WTC11 (cell line): ENCODE measurements around the gene SSBP2. TPM values are rescaled to one million over a fixed set of nuclear protein-coding genes. Genes with fewer than 3 reads are reported as not detected.

ENCODE experiments used
- ATAC-seq: fragments of 200-7000 bp; cut with Tn5 transposase; 2 replicates; pipeline ENCODE4 v1.10.0; 2021; ENCODE audit warnings: mild to moderate bottlenecking, moderate library complexity
- CTCF ChIA-PET: fragments of 300-600 bp; sonication (Branson Sonifier 250); formaldehyde crosslinking; loops from one replicate; lab custom pipeline; 2021; ENCODE audit warnings: antibody characterized with exemption; lab: Charles Lee
- POLR2A ChIA-PET: fragments of 350-600 bp; sonication (Branson Sonifier 250); formaldehyde crosslinking; loops from one replicate; lab custom pipeline; 2021; ENCODE audit warnings: antibody characterized with exemption; lab: Charles Lee
- DNase-seq: peaks from one replicate; pipeline ENCODE4 v3.0.0; 2021; ENCODE audit warnings: low spot score
- H3K27ac Mint-ChIP-seq: 2 replicates; pipeline ENCODE4 v1.8.0; 2021; ENCODE audit warnings: mixed read lengths
- H3K27me3 Mint-ChIP-seq: 2 replicates; pipeline ENCODE4 v1.8.0; 2021; ENCODE audit warnings: low read depth, mild to moderate bottlenecking, moderate library complexity, mixed read lengths
- H3K36me3 Mint-ChIP-seq: 2 replicates; pipeline ENCODE4 v1.8.0; 2021; ENCODE audit warnings: mixed read lengths
- H3K4me1 Mint-ChIP-seq: 2 replicates; pipeline ENCODE4 v1.8.0; 2022; ENCODE audit warnings: mixed read lengths
- H3K4me3 Mint-ChIP-seq: 2 replicates; pipeline ENCODE4 v1.8.0; 2021; ENCODE audit warnings: mild to moderate bottlenecking, moderate library complexity, mixed read lengths
- H3K9me3 Mint-ChIP-seq: 2 replicates; pipeline ENCODE4 v1.8.0; 2021; ENCODE audit warnings: mixed read lengths
- ARID4B ChIP-seq: sonication (generic); formaldehyde crosslinking; IDR thresholded peaks from 2 replicates; pipeline ENCODE4 v1.8.0; 2023; ENCODE audit warnings: missing genetic modification reagents, mild to moderate bottlenecking, borderline replicate concordance
- FOXP1 ChIP-seq: sonication (generic); formaldehyde crosslinking; IDR thresholded peaks from 2 replicates; pipeline ENCODE4 v1.8.0; 2022; ENCODE audit warnings: missing genetic modification reagents, mild to moderate bottlenecking, moderate library complexity, borderline replicate concordance
- JUN ChIP-seq: sonication (generic); formaldehyde crosslinking; IDR thresholded peaks from 2 replicates; pipeline ENCODE4 v1.8.0; 2023; ENCODE audit warnings: mild to moderate bottlenecking, missing genetic modification reagents
- MAX ChIP-seq: sonication (generic); formaldehyde crosslinking; IDR thresholded peaks from 2 replicates; pipeline ENCODE4 v1.8.0; 2022; ENCODE audit warnings: mild to moderate bottlenecking, missing genetic modification reagents
- NR1H2 ChIP-seq: sonication (generic); formaldehyde crosslinking; IDR thresholded peaks from 2 replicates; pipeline ENCODE4 v1.9.0; 2021; ENCODE audit warnings: mild to moderate bottlenecking, moderate library complexity, missing genetic modification reagents
- PRDM15 ChIP-seq: sonication (generic); formaldehyde crosslinking; IDR thresholded peaks from 2 replicates; pipeline ENCODE4 v1.8.0; 2022; ENCODE audit warnings: missing genetic modification reagents
- TP53 ChIP-seq: sonication (generic); formaldehyde crosslinking; IDR thresholded peaks from 2 replicates; pipeline ENCODE4 v1.8.1; 2023; ENCODE audit warnings: mild to moderate bottlenecking, missing genetic modification reagents
- USF1 ChIP-seq: sonication (generic); formaldehyde crosslinking; IDR thresholded peaks from 2 replicates; pipeline ENCODE4 v1.8.0; 2022; ENCODE audit warnings: mild to moderate bottlenecking, missing genetic modification reagents
- ZNF121 ChIP-seq: sonication (generic); formaldehyde crosslinking; IDR thresholded peaks from 2 replicates; pipeline ENCODE4 v1.8.0; 2023; ENCODE audit warnings: missing genetic modification reagents
- total RNA-seq: library from RNA; stranded (reverse); gene quantifications from 3 replicates; pipeline ENCODE4 v1.2.3, GENCODE V29; 2021
- TF ChIP-seq, protein P1 (sequence below): sonication (generic); formaldehyde crosslinking; IDR thresholded peaks from 2 replicates; pipeline ENCODE4 v1.8.1; 2023; ENCODE audit warnings: mild to moderate bottlenecking, missing genetic modification reagents
- TF ChIP-seq, protein P2 (sequence below): sonication (generic); formaldehyde crosslinking; IDR thresholded peaks from 2 replicates; pipeline ENCODE4 v1.8.0; 2023; ENCODE audit warnings: missing genetic modification reagents
- TF ChIP-seq, protein P3 (sequence below): sonication (generic); formaldehyde crosslinking; IDR thresholded peaks from 2 replicates; pipeline ENCODE4 v1.8.0; 2022; ENCODE audit warnings: mild to moderate bottlenecking, missing genetic modification reagents

SSBP2 gene
- total RNA-seq, 1 experiment from 2014 or later: 24.9 TPM

DNA sequence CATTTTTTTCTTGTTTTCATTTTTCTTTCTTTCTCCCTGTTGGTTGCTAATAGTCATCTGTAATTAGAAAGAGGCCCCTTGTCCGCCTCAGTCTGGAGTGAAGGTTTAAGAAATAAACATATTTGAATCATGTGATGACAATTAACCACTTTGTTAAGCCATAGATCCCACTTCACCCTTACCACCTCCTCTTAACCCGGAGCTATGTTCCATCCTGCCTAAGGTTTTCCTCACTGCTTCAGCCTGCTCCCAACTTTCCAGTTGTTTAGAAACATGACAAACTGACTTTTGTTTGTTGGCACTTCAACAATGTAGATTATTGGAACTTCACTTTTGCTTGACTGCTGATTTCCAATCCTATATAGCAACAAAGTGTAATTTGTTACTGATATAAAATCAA is 37.4 kb upstream of the SSBP2 start (continued):
- TF ChIP-seq ARID4B (CRISPR knock-in tag): no peak
- no peak for TF ChIP-seq USF1

- Mint-ChIP-seq H3K27me3 (no peaks in the 10 kb centered on the region), H3K4me3 (no peak overlapping the region), H3K4me1 (peaks cover 28% of the 10 kb centered on the region), H3K36me3 (peaks cover 10% of the 10 kb centered on the region), H3K27ac (peak overlapping the region; percentile 96)
- DNase-seq (no peak), ATAC-seq (peak; percentile 76)
- ChIA-PET CTCF (interaction anchor here (0.7 to 1.6 kb wide), 3 partner anchors 50 to 64 kb away, joined by 3 to 5 read pairs (median 4); no protein-coding TSS in a partner anchor), POLR2A (interaction anchor here (0.6 to 1.3 kb wide), 4 partner anchors 36 to 394 kb away, joined by 4 to 10 read pairs (median 6); partner anchors contain the start of genes ACOT12 and SSBP2)
- no peak for TF ChIP-seq JUN (CRISPR knock-in tag)
- TF ChIP-seq, all 79 proteins: peak for 0
- peaks cover 9% of the 10 kb centered on the region for H3K9me3 Mint-ChIP-seq
Observed at GRCh38 chr5:81787474-81788242, 36.8 kb upstream of the SSBP2 start.

GRCh38 chr5:81786991-81787390 is 36.1 kb upstream of the SSBP2 start:
- Mint-ChIP-seq H3K27ac (peak overlapping the region; percentile 66), H3K4me3 (peak overlapping the region; percentile 12; the same call in 1 of the 2 replicates), H3K4me1 (peaks cover 28% of the 10 kb centered on the region), H3K27me3 (no peaks in the 10 kb centered on the region), H3K36me3 (peaks cover 10% of the 10 kb centered on the region), H3K9me3 (peaks cover 9% of the 10 kb centered on the region)
- DNase-seq (no peak), ATAC-seq (no peak)
- TF ChIP-seq ZNF121 (CRISPR knock-in tag): no peak
- no peak for TF ChIP-seq FOXP1 (CRISPR knock-in tag)
- TF ChIP-seq, protein P1, sequence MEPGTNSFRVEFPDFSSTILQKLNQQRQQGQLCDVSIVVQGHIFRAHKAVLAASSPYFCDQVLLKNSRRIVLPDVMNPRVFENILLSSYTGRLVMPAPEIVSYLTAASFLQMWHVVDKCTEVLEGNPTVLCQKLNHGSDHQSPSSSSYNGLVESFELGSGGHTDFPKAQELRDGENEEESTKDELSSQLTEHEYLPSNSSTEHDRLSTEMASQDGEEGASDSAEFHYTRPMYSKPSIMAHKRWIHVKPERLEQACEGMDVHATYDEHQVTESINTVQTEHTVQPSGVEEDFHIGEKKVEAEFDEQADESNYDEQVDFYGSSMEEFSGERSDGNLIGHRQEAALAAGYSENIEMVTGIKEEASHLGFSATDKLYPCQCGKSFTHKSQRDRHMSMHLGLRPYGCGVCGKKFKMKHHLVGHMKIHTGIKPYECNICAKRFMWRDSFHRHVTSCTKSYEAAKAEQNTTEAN (CRISPR knock-in tag): no peak
- TF ChIP-seq MAX (CRISPR knock-in tag): no peak
- TF ChIP-seq, protein P2, sequence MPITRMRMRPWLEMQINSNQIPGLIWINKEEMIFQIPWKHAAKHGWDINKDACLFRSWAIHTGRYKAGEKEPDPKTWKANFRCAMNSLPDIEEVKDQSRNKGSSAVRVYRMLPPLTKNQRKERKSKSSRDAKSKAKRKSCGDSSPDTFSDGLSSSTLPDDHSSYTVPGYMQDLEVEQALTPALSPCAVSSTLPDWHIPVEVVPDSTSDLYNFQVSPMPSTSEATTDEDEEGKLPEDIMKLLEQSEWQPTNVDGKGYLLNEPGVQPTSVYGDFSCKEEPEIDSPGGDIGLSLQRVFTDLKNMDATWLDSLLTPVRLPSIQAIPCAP (CRISPR knock-in tag): no peak
- no peak for TF ChIP-seq PRDM15
- no peak for TF ChIP-seq TP53 (CRISPR knock-in tag)
- no peak for TF ChIP-seq NR1H2
- TF ChIP-seq, protein P3, sequence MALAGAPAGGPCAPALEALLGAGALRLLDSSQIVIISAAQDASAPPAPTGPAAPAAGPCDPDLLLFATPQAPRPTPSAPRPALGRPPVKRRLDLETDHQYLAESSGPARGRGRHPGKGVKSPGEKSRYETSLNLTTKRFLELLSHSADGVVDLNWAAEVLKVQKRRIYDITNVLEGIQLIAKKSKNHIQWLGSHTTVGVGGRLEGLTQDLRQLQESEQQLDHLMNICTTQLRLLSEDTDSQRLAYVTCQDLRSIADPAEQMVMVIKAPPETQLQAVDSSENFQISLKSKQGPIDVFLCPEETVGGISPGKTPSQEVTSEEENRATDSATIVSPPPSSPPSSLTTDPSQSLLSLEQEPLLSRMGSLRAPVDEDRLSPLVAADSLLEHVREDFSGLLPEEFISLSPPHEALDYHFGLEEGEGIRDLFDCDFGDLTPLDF: no peak
- ChIA-PET POLR2A (interaction anchor here (1.3 kb wide), 1 partner anchor 36 kb away, joined by 10 read pairs; the partner anchor contains the start of gene SSBP2), CTCF (interaction anchor here (0.7 kb wide), 1 partner anchor 65 kb away, joined by 3 read pairs; no protein-coding TSS in a partner anchor)
